ENCODE data around the gene KNG1.

Gene KNG1

DNA sequence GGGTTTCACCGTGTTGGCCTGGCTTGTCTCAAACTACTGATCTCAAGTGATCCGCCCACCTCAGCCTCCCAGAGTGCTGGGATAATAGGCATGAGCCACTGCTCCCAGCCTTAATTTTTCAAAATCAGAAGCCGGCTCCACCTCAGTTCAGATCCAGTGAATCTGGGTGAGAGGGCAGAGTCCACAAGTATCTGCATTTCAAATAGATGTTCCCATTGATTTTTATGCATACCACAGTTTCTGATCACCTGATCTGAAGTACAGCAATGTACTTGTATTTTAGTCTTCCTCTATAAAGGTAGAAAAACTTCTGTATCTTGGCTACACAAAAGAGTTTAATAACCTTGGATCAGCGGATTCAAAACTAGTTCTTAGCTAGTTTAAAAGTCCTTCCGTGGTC lies 62.0 kb downstream of the KNG1 start:
- DNase-seq (ENCODE audit: extremely low read depth, low read depth) = no peak
- TF ChIP-seq, protein P1, sequence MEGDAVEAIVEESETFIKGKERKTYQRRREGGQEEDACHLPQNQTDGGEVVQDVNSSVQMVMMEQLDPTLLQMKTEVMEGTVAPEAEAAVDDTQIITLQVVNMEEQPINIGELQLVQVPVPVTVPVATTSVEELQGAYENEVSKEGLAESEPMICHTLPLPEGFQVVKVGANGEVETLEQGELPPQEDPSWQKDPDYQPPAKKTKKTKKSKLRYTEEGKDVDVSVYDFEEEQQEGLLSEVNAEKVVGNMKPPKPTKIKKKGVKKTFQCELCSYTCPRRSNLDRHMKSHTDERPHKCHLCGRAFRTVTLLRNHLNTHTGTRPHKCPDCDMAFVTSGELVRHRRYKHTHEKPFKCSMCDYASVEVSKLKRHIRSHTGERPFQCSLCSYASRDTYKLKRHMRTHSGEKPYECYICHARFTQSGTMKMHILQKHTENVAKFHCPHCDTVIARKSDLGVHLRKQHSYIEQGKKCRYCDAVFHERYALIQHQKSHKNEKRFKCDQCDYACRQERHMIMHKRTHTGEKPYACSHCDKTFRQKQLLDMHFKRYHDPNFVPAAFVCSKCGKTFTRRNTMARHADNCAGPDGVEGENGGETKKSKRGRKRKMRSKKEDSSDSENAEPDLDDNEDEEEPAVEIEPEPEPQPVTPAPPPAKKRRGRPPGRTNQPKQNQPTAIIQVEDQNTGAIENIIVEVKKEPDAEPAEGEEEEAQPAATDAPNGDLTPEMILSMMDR (IDR thresholded peaks at IDR 0.05; ENCODE audit: low read depth, low read length) = no peak

- TF ChIP-seq, protein P1 (IDR thresholded peaks at IDR 0.05; ENCODE audit: low read depth, low read length) = no peak
- no peak for DNase-seq (ENCODE audit: extremely low read depth, low read depth)
These were observed 65.4 kb downstream of the KNG1 start for GRCh38 chr3:186782542-186783057.

- DNase-seq (ENCODE audit: extremely low read depth, low read depth) = peak; percentile 75
- TF ChIP-seq, protein P1 (IDR thresholded peaks at IDR 0.05; ENCODE audit: low read depth, low read length) = no peak
These were observed 66.0 kb downstream of the KNG1 start, which contains the start of gene EIF4A2 for GRCh38 chr3:186783058-186783730. EIF4A2 (plus strand) TSS chr3:186783577; CDS start chr3:186783611, 34 bp downstream.

- DNase-seq (ENCODE audit: extremely low read depth, low read depth) = peak; percentile 56
- TF ChIP-seq, protein P1 (IDR thresholded peaks at IDR 0.05; ENCODE audit: low read depth, low read length) = no peak
These were observed 66.8 kb downstream of the KNG1 start for GRCh38 chr3:186783731-186784515.

DNA sequence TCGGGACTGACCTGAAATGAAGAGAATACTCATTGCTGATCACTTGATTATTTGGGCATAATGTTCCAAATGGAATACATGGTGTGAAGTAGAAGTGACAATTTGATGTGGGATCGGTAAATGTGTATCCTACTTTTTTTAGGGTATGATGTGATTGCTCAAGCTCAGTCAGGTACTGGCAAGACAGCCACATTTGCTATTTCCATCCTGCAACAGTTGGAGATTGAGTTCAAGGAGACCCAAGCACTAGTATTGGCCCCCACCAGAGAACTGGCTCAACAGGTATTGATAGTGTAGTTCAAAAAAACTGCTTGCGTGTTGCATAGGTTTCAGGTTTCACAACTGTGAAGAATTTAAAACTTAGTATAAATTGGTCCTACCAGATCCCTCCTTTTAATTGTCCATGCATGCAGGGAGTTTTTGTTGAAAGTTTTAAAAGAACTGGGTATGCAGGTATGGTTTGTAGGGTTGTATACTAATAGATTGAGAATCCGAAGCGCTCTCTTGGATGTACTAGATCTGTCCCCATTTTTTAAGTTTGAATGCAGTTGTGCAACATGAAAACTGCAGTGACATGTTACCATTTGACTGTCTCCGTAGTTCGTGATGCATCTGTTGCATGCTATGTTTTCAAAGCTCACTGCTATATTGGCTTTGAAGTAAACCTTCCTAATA lies 67.8 kb downstream of the KNG1 start:
- no peak for DNase-seq (ENCODE audit: extremely low read depth, low read depth)
- TF ChIP-seq, protein P1 (IDR thresholded peaks at IDR 0.05; ENCODE audit: low read depth, low read length) = no peak

DNA sequence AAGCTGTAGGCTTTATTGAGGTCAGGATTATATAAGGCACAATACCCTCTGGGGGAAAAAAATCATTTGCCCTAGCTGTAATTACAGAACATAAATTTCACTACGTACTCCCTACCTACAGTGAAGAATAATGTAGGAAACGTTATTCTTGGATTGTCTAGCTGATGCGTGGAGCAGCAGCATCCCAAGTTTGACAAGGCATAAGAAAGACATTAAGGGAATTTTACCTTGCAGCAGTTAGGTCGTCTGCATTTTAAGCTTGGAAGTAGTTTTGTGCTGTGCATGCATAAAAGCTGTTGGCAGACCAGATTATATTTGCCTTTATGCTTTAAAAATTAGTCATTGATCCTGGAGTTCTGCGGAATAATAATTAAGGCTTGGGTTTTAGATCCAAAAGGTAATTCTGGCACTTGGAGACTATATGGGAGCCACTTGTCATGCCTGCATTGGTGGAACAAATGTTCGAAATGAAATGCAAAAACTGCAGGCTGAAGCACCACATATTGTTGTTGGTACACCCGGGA lies 68.4 kb downstream of the KNG1 start:
- DNase-seq (ENCODE audit: extremely low read depth, low read depth) = no peak
- TF ChIP-seq, protein P1 (IDR thresholded peaks at IDR 0.05; ENCODE audit: low read depth, low read length) = no peak

Data from AG09319 (cell line).